ENCODE measurements around the gene UBE2L6.

UBE2L6 gene

GRCh38 chr11:57513452-57513795, 54.0 kb downstream of the UBE2L6 start:
- H3K4me3 ChIP-seq (ENCODE audit: low read length), result no peak overlapping the region
- TF ChIP-seq, protein P1, sequence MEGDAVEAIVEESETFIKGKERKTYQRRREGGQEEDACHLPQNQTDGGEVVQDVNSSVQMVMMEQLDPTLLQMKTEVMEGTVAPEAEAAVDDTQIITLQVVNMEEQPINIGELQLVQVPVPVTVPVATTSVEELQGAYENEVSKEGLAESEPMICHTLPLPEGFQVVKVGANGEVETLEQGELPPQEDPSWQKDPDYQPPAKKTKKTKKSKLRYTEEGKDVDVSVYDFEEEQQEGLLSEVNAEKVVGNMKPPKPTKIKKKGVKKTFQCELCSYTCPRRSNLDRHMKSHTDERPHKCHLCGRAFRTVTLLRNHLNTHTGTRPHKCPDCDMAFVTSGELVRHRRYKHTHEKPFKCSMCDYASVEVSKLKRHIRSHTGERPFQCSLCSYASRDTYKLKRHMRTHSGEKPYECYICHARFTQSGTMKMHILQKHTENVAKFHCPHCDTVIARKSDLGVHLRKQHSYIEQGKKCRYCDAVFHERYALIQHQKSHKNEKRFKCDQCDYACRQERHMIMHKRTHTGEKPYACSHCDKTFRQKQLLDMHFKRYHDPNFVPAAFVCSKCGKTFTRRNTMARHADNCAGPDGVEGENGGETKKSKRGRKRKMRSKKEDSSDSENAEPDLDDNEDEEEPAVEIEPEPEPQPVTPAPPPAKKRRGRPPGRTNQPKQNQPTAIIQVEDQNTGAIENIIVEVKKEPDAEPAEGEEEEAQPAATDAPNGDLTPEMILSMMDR (IDR thresholded peaks at IDR 0.05; ENCODE audit: insufficient read depth, low read depth, low read length, missing control alignments), result no peak

GRCh38 chr11:57512646-57513451, 54.6 kb downstream of the UBE2L6 start:
- no peak for DNase-seq (ENCODE audit: low read depth)
- TF ChIP-seq, protein P1 (IDR thresholded peaks at IDR 0.05; ENCODE audit: insufficient read depth, low read depth, low read length, missing control alignments), result no peak
- H3K4me3 ChIP-seq (ENCODE audit: low read length), result no peak overlapping the region

More at GRCh38 chr11:57513452-57513795, 54.0 kb downstream of the UBE2L6 start:
- DNase-seq (ENCODE audit: low read depth), result no peak

DNA sequence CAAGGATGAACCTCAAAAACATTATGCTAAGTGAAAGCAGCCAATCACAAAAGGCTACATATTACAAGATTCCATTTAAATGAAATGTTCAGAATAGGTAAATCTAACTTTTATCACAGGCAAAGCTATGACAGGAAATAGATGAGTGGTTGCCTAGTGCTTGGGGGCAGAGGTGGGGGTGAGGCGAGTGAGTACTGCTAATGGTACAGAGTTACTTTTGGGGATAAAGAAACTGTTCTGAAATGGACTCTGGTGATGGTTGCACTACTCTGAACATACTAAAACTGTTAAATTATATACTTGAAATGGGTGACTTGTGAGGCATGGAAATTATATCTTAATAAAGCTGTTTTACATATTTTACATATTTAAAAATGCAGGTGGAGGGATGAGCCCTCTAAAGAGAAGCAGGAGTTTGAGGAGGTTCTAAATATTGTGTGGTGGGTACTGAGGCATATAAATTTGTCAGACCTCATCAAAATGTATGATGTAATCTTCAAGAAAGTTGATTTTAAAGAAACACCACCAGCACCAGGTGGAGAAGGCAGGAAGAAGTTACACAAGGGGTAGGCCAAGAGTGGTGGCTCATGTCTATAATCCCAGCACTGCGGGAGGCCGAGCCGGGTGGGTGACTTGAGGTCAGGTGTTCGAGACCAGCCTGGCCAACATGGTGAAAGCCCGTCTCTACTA, 55.6 kb downstream of the UBE2L6 start:
- DNase-seq (ENCODE audit: low read depth), result no peak
- no peak overlapping the region for H3K4me3 ChIP-seq (ENCODE audit: low read length)
- TF ChIP-seq, protein P1 (IDR thresholded peaks at IDR 0.05; ENCODE audit: insufficient read depth, low read depth, low read length, missing control alignments), result no peak

DNA sequence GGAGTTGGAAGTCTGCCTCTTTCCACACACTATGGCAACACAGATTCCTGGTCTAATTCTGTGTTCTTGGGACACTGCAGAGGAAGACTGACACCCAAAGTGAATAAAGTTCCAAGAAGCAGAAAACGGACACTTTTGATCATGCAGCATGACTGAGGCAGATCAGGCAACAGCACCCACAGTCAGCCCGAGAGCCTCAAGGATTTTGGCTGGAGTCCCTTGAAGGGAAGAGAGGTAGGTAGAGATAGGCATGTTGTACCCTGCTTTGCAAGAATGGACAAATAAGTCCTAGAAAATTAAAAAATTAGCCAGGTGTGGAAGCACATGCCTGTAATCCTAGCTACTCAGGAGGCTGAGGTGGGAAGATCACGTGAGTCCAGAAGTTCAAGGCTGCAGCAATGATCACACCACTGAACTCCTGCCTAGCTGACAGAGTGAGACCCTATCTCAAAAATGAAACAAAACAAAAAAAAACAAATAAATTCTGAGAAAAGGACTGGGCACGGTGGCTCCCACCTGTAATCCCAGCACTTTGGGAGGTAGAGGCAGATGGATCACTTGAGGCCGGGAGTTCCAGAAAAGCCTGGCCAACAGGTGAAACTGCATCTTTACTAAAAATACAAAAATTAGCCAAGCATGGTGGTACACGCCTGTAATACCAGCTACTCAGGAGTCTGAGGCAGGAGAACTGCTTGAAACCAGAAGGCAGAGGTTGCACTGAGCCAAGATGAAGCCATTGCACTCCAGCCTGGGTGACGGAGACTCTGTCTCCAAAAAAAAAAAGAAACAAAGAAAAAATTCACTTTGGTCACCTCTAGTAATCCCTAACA, 58.9 kb downstream of the UBE2L6 start:
- TF ChIP-seq, protein P1 (IDR thresholded peaks at IDR 0.05; ENCODE audit: insufficient read depth, low read depth, low read length, missing control alignments), result no peak
- DNase-seq (ENCODE audit: low read depth), result no peak
- no peak overlapping the region for H3K4me3 ChIP-seq (ENCODE audit: low read length)

GRCh38 chr11:57506522-57506921, 61.0 kb downstream of the UBE2L6 start:
- no peak overlapping the region for H3K4me3 ChIP-seq (ENCODE audit: low read length)
- DNase-seq (ENCODE audit: low read depth), result no peak
- TF ChIP-seq, protein P1 (IDR thresholded peaks at IDR 0.05; ENCODE audit: insufficient read depth, low read depth, low read length, missing control alignments), result no peak

DNA sequence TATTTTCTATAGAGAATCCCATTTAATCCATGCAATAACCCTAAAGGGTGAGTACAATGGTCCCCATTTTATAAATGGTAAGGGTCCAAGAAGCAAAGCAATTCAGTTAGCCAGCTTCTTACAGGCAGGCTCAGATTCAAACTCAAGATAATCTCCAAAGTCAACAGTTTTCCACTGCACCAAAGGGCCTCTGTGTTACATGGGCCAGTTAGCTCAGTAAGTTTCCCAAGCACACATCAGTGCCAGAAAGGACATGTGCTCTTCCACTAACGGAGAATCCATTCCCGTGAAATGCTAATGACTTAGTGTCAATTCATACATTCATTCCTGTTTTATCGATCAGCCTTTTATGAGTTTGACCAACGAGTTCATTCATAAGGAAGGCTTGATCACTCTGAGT, 63.0 kb downstream of the UBE2L6 start:
- TF ChIP-seq, protein P1 (IDR thresholded peaks at IDR 0.05; ENCODE audit: insufficient read depth, low read depth, low read length, missing control alignments), result no peak
- no peak for DNase-seq (ENCODE audit: low read depth)
- H3K4me3 ChIP-seq (ENCODE audit: low read length), result no peak overlapping the region
